Kidney epithelial cell (primary cell): Measurements from ENCODE around the gene PTCD1. TPM values are rescaled to one million over a fixed set of nuclear protein-coding genes. Genes with fewer than 3 reads are reported as not detected.

Experiments used
- DNase-seq: peaks from one replicate; pipeline ENCODE4 v3.0.0-alpha.2; 2010; ENCODE audit warnings: low read depth
- H3K27me3 ChIP-seq: 2 replicates; pipeline ENCODE4 v1.6.0; 2011; ENCODE audit warnings: low read length; ENCODE audit not compliant: control insufficient read depth, insufficient read depth
- H3K36me3 ChIP-seq: 2 replicates; pipeline ENCODE4 v1.5.1; 2011; ENCODE audit warnings: low read length; ENCODE audit not compliant: control insufficient read depth, insufficient read depth
- H3K4me3 ChIP-seq: 2 replicates; pipeline ENCODE4 v1.5.1; 2011; ENCODE audit warnings: low read depth, mild to moderate bottlenecking, control low read depth, low read length
- CTCF ChIP-seq: IDR thresholded peaks from 2 replicates; pipeline ENCODE4 v1.5.1; 2011; ENCODE audit warnings: mild to moderate bottlenecking, moderate library complexity, low read length, control low read depth, inconsistent platforms; ENCODE audit not compliant: insufficient read depth, poor library complexity, severe bottlenecking
- total RNA-seq: library from RNA; depleted of rRNA; stranded (reverse); fragments of >200 nt; gene quantifications from 2 replicates; pipeline ENCODE4 v1.2.3, GENCODE V29; 2015

The PTCD1 gene
- total RNA-seq, 1 donor from 2014 or later = 5.6 TPM

GRCh38 chr7:99375070-99375807 lies 63.4 kb downstream of the PTCD1 start:
- DNase-seq = no peak
- no peak for TF ChIP-seq CTCF
- H3K36me3 ChIP-seq = no peaks in the 10 kb centered on the region
- peak overlapping the region; percentile 86 for H3K4me3 ChIP-seq
- H3K27me3 ChIP-seq = no peaks in the 10 kb centered on the region

- peak; percentile 45 for DNase-seq
- TF ChIP-seq CTCF = no peak
- no peaks in the 10 kb centered on the region for H3K27me3 ChIP-seq
- H3K4me3 ChIP-seq = peak within 1 kb of the TSS; percentile 86
- H3K36me3 ChIP-seq = no peaks in the 10 kb centered on the region
Measured at GRCh38 chr7:99374111-99375064, 64.2 kb downstream of the PTCD1 start, which contains the start of gene ARPC1B. ARPC1B (plus strand) TSS chr7:99374730; CDS start chr7:99385715, 10,985 bp downstream.

GRCh38 chr7:99373091-99374066 lies 65.2 kb downstream of the PTCD1 start:
- Histone ChIP-seq H3K4me3 (peak overlapping the region; percentile 86), H3K27me3 (no peaks in the 10 kb centered on the region), H3K36me3 (no peaks in the 10 kb centered on the region)
- no peak for DNase-seq
- no peak for TF ChIP-seq CTCF

GRCh38 chr7:99372275-99373090 lies 66.1 kb downstream of the PTCD1 start:
- Histone ChIP-seq H3K36me3 (no peaks in the 10 kb centered on the region), H3K27me3 (no peaks in the 10 kb centered on the region), H3K4me3 (peak overlapping the region; percentile 3)
- peak; percentile 79 for DNase-seq
- TF ChIP-seq CTCF = no peak
